Subcutaneous adipose tissue (tissue), 4 donors: ENCODE measurements around the gene USP13. TPM values are rescaled to one million over a fixed set of nuclear protein-coding genes. Genes with fewer than 3 reads are reported as not detected.

Source experiments
- CTCF ChIP-seq: fragments of 450-650 bp; IDR thresholded peaks from one replicate; pipeline ENCODE4 v1.5.1; 2016; ENCODE audit warnings: low read depth, mild to moderate bottlenecking, control low read depth, antibody characterized with exemption, moderate library complexity
- total RNA-seq, 4 donors: library from RNA; depleted of rRNA; stranded (reverse); fragments of >200 nt; gene quantifications; one replicate each; pipeline ENCODE4 v1.1.0, GENCODE V29; 2016

Gene USP13
- total RNA-seq, 4 donors from 2014 or later: 9.9 to 59.0 (median 15.5) TPM

GRCh38 chr3:179661777-179662176 is 8.9 kb downstream of the USP13 start:
- TF ChIP-seq CTCF: no peak

DNA sequence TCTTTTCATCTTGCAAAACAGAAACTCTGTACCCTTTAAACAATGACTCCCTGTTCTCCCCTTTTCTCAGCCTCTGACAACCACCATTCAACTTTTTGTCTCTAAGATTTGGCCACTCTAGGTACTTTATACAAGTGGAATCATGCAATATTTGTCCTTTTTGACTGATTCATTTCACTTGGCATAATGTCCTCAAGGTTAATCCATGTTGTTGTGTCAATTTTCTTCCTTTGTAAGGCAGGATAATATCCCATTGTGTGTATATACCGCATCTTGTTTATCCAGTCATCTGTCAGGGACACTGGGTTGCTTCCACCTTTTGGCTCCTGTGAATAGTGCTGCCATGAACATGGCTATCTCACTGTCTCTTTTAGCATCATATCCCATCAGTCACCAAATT is 10.3 kb downstream of the USP13 start:
- no peak for TF ChIP-seq CTCF

DNA sequence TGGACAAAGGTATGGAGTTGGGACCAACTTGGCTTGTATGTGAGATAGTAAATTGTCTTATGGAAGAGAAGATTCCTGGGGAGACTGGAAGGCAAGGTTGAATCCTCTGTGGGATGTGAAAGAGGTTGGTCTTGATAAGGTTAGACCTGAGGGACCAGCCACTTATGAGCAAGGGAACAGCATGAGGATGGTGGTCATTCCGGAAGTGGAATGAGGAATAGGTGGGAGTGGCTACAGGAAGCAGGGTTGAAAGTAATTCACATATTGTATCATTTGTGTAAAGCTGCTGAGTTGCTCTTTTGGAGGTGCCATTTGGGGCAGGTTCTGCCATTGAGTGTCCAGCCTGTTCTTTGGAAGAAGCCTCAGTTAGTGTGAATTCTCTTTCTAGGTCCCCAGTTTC is 13.2 kb downstream of the USP13 start:
- no peak for TF ChIP-seq CTCF

- no peak for TF ChIP-seq CTCF
These were observed 13.7 kb downstream of the USP13 start for GRCh38 chr3:179666436-179667035.

GRCh38 chr3:179668429-179668828 is 15.6 kb downstream of the USP13 start:
- TF ChIP-seq CTCF: no peak

GRCh38 chr3:179670311-179670710 is 17.5 kb downstream of the USP13 start:
- no peak for TF ChIP-seq CTCF

- no peak for TF ChIP-seq CTCF
These were observed 18.5 kb downstream of the USP13 start for GRCh38 chr3:179671309-179671708.
